GM19328 (cell line): ENCODE measurements around the gene PTPRN2.
"Not testable (repeated sequence)": the region's sequence is repeated elsewhere in the genome, so short reads cannot be mapped to it uniquely, and the experiment has no call there.

Experiments
- ATAC-seq: cut with Tn5 transposase; IDR thresholded peaks from one replicate; pipeline ENCODE4 v1.9.1; 2021; ENCODE audit warnings: mild to moderate bottlenecking, moderate library complexity; ENCODE audit not compliant: unreplicated experiment

PTPRN2 gene

GRCh38 chr7:157952841-157953645 lies 634.6 kb downstream of the PTPRN2 start:
- ATAC-seq, result no peak

GRCh38 chr7:157952050-157952667 lies 635.5 kb downstream of the PTPRN2 start:
- ATAC-seq, result no peak

DNA sequence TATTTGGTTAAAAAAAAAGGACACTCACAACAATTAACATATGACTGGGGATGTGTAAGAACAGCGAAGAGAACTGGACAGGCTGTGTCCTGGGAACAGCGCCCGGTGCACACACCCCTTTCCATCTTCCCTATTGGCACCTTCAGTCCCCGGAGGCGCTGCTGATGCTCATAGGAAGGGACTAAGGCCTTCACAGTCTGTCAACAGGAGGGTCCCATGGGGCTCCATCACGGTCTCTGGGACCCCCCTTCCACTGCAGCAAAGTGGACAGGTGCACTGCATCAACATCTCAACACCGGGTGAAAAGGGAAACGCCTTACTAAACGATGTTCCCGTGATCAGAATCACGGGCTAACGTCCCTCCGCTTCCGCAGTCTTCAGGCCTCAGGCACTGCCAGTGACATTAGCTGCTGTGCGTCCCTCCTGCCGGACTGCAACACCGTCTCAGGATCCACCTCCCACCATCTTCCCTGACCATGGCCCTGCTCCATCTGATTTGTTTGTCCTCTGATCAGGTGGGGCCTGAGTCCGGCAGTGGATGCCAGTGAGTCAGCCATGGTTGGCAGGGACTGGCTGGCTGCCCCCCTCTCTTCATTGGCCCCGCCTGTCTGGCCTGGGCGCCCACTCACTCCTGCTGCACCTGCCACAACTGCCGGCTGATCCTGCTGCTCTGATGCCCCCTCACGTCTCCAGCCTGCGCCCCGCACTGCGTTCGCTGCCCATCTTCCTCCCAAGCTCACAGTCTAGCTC lies 636.1 kb downstream of the PTPRN2 start:
- no peak for ATAC-seq

DNA sequence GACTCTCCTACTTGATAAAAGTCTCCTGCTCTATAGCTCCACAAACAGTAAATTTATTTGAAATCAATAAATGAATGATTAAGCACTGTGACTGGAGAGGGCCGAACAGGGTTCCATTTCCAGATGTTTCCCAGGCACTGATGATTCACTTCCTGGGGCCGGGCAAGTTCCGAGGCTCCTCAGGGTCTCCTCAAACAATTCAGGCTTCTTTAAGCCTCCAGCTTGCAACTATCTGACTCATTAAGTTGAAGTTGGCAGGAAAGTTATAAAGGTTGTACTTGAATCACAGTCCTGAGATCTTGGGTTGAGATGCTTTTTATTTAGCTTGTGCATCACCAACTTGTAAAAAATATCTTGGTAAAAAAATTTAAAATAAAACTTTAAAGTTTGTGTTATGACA lies 637.9 kb downstream of the PTPRN2 start:
- ATAC-seq, result no peak

DNA sequence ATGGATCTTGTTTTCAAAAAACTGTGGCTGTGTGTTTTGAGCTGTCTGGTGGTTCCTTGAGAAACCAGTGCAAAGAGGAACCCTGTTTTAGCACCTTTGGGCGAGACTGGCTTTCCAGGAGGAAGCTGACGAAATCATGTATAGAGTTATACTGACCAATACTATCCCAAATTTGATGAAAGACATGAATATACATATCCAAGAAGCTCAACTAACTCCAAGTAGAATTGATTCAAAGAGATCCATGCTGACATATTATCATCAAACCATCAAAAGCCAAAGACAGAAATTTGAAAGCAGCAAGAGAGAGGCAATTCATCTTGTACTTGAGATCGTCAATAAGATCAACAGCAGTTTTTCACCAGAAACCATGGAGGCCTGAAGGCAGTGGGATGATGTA lies 640.1 kb downstream of the PTPRN2 start:
- no peak for ATAC-seq

- no peak for ATAC-seq
These were observed 641.1 kb downstream of the PTPRN2 start for GRCh38 chr7:157946398-157947060.

DNA sequence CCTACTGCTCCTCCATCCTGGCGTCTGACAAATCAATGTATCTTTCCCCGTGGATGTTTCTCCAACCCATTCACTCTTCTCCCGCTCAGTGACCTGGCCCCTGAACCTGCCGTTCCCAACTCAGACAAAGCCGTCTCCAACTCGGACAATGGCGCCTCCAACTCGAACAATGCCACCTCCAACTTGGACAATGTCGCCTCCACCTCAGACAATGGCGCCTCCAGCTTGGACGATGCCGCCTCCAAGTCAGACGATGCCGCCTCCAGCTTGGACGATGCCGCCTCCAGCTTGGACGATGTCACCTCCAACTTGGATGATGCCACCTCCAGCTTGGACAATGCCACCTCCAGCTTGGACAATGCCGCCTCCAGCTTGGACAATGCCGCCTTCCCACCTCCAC lies 642.2 kb downstream of the PTPRN2 start:
- ATAC-seq, result no peak

GRCh38 chr7:157944734-157945291 lies 642.8 kb downstream of the PTPRN2 start:
- no peak for ATAC-seq

DNA sequence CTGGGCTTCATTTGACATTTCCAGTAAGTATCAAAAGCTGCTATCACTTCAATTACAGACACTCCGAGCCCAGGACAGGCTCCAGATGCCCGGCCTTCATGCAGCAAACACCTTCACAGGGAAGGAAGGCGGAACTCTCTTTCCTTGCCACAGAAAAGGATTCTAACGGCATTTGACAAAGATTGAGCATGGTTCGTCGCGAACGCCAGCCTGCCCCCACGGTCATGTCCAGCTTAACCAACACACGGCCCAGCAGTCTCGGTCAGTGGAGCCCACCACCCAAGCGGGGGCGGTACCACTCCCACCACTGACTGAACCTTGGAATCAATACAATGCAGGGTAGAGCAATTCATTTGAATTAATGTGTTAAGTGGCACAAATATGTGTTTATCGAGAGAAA lies 643.6 kb downstream of the PTPRN2 start:
- ATAC-seq, result no peak

DNA sequence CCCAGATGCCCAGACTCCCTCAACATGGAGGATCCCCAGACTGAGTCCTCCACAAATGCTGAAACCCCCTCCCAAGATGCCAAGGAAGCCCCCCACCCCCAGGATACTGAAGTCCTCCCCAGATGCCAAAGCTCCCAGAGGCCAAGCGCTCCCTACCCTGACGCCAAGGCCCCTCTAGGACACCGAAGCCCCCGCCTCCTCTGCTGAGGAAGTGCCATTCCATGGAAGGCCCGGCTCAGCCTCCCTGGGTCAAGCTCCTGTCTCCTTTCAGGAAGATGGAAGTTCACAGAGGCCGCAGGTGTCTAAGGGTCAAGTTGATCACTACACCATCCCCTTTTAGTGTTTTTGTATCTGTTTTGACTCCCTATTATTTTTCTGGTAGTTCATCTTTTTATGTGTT lies 644.1 kb downstream of the PTPRN2 start:
- no peak for ATAC-seq

DNA sequence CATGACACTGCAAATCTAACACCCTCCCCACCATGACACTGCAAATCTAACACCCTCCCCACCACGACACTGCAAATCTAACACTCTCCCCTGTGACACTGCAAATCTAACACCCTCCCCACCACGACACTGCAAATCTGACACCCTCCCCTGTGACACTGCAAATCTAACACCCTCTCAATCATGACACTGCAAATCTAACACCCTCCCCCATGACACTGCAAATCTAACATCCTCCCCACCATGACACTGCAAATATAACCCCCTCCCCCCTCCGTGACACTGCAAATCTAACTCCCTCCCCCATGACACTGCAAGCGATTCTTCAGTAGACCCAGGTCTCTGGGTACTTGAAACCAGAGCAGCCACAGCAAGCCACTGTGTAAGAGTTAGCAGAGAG lies 646.4 kb downstream of the PTPRN2 start:
- no peak for ATAC-seq

- no peak for ATAC-seq
These were observed 647.1 kb downstream of the PTPRN2 start for GRCh38 chr7:157940497-157940896.

- ATAC-seq, result no peak
These were observed 649.4 kb downstream of the PTPRN2 start for GRCh38 chr7:157938211-157938610.

GRCh38 chr7:157937406-157937805 lies 650.2 kb downstream of the PTPRN2 start:
- ATAC-seq, result no peak

DNA sequence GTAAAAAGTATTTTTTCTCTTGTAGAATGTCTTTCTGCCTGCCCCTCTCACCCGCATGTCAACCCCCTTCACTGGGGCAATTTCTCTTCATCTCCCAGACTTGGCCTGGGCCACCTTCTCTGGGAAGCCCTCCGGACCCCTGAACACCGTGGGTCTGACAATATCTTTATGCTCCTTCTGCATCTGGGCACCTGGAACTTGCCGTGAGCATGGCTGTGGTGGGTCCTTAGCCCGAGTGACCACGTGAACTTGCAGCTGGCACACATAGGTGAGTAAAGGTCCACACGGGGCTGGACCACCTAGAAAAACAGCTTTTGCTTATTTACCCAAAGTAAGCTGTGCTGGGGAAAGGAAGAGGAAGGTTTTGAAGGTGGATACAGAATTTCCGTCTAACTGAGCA lies 650.6 kb downstream of the PTPRN2 start:
- ATAC-seq, result no peak

DNA sequence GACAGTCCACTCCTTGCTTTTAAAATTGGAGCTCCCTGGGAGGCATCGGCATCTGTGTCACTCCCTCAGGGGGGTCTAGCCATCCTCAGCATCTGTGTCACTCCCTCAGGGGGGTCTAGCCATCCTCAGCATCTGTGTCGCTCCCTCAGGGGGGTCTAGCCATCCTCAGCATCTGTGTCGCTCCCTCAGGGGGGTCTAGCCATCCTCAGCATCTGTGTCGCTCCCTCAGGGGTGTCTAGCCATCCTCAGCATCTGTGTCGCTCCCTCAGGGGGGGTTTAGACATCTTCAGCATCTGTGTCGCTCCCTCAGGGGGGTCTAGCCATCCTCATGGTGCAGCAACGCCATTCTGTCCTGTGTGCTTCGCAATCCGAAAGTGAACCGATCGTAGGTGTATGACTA lies 651.9 kb downstream of the PTPRN2 start:
- not testable (repeated sequence) for ATAC-seq

- not testable (repeated sequence) for ATAC-seq
These were observed 654.1 kb downstream of the PTPRN2 start for GRCh38 chr7:157933219-157934155.

GRCh38 chr7:157932498-157933218 lies 655.0 kb downstream of the PTPRN2 start:
- no peak for ATAC-seq

GRCh38 chr7:157930926-157931466 lies 656.6 kb downstream of the PTPRN2 start:
- ATAC-seq, result no peak
